HL-60 (cell line): ENCODE measurements around the gene MEF2C.

Experiments
- GABPA ChIP-seq: IDR thresholded peaks from 2 replicates; pipeline ENCODE4 v1.6.1; 2012; ENCODE audit warnings: low read depth
- POLR2AphosphoS5 ChIP-seq: IDR thresholded peaks from 2 replicates; pipeline ENCODE4 v1.6.1; 2012; ENCODE audit warnings: low read depth
- SPI1 ChIP-seq: IDR thresholded peaks from 2 replicates; pipeline ENCODE4 v1.6.1; 2012; ENCODE audit warnings: low read depth, mild to moderate bottlenecking, borderline replicate concordance
- TF ChIP-seq, protein P1 (sequence below): IDR thresholded peaks from one replicate; pipeline ENCODE4 v1.5.1; 2011; ENCODE audit warnings: low read length, control low read depth, inconsistent platforms; ENCODE audit not compliant: insufficient read depth
- TF ChIP-seq, protein P2 (sequence below): IDR thresholded peaks from 2 replicates; pipeline ENCODE4 v1.6.1; 2012; ENCODE audit warnings: low read depth; ENCODE audit not compliant: insufficient replicate concordance

DNA sequence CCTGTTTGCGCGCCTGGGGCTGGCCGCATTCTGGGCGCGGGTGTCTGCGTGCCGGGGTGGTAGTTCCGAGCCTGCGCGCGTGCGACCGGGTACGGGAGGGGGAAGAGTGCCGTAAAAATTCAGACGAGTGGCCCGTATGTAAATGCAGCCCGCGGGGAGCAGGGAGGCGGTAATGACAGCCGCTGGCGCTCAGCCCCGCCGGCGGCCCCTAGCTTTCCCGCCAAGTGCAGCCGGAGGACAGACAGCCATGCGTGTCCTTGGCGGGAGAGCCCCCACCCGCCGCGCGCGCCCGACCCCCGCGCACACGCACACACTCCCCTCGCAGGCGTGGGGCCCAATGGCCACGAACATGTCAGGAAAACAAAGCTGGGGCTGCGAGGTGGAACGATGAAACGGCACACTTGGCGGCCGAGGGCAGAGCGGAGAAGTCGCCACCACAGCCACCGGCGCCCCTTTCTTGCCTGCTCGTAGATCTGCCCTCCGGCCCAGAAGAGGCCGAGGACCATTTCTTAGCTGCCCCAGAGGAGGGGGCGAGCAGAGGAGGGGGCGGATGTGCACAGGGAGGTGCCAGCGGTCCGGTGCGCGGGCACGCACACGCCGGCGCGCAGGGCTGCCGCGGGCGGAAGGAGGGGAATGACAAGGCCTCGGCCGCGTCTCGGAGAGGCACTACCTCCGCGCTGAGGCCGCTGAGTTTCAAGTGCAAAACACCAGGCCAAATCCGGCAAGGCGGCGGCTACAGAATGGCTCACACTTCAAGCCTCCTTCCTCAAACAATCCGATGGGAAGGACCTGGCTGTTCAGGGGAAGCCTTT is 208.4 kb downstream of the MEF2C start:
- TF ChIP-seq, protein P1, sequence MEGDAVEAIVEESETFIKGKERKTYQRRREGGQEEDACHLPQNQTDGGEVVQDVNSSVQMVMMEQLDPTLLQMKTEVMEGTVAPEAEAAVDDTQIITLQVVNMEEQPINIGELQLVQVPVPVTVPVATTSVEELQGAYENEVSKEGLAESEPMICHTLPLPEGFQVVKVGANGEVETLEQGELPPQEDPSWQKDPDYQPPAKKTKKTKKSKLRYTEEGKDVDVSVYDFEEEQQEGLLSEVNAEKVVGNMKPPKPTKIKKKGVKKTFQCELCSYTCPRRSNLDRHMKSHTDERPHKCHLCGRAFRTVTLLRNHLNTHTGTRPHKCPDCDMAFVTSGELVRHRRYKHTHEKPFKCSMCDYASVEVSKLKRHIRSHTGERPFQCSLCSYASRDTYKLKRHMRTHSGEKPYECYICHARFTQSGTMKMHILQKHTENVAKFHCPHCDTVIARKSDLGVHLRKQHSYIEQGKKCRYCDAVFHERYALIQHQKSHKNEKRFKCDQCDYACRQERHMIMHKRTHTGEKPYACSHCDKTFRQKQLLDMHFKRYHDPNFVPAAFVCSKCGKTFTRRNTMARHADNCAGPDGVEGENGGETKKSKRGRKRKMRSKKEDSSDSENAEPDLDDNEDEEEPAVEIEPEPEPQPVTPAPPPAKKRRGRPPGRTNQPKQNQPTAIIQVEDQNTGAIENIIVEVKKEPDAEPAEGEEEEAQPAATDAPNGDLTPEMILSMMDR: no peak
- no peak for TF ChIP-seq POLR2AphosphoS5
- TF ChIP-seq, protein P2, sequence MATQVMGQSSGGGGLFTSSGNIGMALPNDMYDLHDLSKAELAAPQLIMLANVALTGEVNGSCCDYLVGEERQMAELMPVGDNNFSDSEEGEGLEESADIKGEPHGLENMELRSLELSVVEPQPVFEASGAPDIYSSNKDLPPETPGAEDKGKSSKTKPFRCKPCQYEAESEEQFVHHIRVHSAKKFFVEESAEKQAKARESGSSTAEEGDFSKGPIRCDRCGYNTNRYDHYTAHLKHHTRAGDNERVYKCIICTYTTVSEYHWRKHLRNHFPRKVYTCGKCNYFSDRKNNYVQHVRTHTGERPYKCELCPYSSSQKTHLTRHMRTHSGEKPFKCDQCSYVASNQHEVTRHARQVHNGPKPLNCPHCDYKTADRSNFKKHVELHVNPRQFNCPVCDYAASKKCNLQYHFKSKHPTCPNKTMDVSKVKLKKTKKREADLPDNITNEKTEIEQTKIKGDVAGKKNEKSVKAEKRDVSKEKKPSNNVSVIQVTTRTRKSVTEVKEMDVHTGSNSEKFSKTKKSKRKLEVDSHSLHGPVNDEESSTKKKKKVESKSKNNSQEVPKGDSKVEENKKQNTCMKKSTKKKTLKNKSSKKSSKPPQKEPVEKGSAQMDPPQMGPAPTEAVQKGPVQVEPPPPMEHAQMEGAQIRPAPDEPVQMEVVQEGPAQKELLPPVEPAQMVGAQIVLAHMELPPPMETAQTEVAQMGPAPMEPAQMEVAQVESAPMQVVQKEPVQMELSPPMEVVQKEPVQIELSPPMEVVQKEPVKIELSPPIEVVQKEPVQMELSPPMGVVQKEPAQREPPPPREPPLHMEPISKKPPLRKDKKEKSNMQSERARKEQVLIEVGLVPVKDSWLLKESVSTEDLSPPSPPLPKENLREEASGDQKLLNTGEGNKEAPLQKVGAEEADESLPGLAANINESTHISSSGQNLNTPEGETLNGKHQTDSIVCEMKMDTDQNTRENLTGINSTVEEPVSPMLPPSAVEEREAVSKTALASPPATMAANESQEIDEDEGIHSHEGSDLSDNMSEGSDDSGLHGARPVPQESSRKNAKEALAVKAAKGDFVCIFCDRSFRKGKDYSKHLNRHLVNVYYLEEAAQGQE: no peak
- TF ChIP-seq GABPA: no peak
- no peak for TF ChIP-seq SPI1
